GM21786 (cell line): Measurements from ENCODE around the gene S100A2.

Experiments
- ATAC-seq: cut with Tn5 transposase; IDR thresholded peaks from one replicate; pipeline ENCODE4 v1.9.1; 2021; ENCODE audit not compliant: unreplicated experiment

The S100A2 gene

DNA sequence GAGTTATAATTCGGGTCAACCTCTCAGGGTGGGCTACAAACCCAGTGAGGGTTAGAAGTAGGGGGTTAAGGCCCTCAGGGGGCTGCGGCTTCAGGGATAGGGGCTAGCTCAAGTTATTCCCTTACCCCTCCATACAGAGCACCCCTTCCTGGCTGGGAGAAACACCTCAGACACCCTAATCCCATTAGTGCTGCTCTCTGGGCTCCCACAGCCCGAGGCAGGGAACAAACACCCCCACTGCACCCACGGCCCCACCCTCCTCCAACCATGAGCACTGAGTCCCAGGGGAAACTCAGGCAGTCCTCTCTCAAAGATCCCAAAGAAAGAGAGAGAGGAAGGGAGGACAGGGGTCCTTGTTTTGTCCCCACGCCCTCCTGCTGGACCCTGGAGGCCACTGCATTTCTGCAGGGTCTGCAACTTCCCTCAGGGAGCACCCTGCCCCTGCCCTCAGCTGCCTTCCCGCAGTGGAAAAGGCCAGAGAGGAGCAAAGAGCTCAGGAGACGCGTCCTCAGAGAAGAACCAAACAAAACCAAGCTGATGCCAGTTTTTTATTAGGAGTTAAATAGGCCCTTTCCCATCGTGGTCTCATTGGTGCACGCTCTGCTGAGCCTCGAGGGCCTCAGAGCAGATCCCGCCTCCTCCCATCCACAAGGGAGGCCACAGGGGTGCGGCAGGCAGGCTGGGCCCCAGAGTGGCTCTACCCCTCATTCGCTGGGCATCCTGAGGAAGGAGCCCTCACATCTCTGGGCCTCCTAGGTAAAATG, 18.7 kb downstream of the S100A2 start:
- no peak for ATAC-seq

DNA sequence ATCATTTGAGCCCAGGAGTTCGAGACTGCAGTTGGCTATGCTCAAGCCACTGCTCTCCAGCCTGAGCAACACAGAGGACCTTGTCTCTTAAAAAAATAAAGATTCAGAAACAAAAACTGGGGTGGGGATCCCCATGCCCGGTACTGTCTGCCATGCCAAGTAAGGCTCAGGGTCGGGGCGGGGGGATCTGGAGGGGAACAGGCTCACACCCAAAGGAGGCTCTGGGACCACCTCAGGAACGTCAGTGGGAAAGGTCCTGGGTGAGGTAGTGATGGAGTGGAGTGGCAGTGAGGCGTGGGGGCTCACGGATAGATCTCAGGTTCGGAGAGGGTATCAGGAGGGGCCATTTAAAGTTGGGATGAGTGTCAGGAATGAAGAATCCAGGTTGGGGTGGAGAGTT, 19.3 kb downstream of the S100A2 start:
- ATAC-seq: no peak

DNA sequence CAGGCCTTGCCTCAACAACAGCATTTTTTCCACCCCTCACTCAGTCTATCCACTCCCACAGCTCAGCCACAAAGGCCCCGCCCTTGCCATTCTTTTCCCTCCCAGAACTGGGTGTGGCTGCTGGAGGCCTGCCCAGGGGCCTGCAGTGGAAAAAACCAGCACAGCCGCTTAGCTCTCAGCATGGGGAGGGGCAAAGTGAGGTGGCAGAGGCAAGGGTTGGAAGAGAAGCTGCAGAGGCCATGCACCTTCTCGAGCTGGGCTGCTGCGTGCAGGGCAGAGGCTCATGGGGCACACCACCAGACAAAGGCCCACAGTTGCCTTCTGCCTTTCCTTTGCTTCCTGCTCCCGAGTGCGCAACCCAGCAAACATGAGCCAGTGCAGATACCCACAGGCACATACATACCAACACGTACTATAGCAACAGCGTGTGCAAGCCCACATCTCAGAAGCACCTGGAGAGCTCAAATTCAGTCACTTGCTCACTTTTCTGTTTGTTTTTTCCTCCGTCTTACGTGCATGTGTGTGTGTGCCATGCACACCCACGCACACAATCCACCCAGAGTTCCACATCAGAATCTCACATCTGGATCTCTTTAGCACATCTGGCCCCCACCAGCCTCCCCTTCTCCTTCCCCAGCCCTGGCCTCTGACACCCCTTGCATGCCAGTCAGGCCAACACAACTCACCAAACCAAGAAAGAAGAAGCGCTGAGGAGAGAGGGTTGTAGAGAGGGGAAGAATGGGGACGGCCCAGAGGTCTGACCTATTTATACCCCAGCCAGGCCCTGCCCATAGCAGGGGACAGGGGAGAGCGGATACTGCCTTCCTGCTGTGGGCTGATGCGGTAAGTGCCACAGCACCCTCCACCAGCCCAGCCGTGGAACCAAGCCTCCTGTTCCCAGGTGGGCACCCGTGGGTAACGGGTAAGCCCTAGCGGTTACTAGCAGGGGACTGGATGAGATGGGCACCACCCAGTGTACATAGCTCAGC, 20.3 kb downstream of the S100A2 start, which contains the start of gene S100A4:
Gene S100A4, minus strand, starts transcription at position 740 of the 989 bp plus-strand sequence. CDS start 1,012 bp downstream, outside the sequence.
- ATAC-seq: peak; percentile 65

DNA sequence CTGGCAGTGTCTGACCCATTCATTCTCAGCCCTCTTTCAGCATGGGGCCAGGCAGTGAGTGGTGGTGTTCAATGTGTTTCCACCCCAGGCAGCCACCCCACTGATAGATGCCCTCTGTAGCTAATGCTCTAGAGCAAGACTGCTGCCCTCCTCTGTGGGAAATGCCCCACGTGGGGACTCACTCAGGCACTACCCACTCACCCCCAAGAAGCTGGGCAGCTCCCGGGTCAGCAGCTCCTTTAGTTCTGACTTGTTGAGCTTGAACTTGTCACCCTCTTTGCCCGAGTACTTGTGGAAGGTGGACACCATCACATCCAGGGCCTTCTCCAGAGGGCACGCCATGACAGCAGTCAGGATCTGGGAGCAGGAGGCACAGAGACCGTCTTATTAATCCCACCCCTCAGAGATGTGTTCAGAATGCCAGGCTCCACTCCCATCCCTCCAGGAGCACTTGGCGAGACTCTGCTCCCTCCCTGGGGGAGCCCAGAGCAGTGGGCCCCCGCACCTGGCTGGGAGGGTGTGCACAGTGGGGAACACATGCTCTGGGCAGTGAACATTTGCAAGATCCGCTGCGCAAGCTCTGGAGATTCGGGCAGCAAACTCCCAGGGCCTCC, 21.1 kb downstream of the S100A2 start:
- ATAC-seq: no peak

DNA sequence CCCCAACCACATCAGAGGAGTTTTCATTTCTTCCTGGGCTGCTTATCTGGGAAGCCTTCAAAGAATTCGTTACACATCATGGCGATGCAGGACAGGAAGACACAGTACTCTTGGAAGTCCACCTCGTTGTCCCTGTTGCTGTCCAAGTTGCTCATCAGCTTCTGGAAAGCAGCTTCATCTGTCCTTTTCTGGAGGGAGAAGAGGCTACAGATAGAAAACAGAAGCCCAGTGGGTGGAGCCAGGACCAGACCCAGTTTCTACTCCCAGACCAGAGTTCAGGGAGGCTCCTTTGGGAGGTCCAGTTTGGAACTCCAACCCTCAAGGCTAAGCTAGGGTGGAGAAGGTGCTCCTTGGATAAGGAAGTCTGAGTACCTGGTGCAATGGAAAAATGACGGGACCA, 21.9 kb downstream of the S100A2 start:
- no peak for ATAC-seq

DNA sequence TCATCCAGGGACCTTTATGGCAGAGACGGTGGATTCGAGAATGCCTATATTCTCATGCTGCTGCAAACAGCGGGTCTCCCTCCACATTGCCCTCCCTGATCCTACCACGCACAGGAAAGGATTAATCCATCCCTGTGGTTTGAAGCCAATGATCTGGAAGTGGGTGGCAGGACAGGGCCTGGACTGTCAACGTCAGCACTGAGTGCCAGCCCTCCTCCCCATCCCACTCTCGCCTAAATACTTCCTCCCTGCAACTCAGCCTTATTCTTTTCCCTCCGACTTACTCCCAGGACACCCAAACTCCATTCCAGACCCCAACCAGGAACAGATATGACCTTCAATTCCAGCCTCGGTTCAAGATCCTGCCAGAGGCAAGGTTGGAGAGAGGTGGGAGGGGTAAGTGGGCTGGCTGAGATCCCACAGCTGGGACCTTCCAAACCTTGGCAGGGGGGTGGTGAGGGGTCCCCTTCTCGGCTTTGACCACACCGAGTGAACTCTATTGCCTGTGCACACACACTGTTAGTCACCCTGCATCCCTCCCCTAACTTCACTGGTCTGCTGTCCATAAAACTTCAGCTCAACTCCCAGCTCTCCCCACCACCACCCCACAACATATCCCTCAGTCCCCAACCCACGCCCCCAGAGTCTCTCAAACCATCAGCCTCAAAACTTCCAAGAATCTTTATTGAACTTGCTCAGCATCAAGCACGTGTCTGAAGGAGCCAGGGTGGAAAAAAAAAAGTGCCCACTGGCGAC, 22.5 kb downstream of the S100A2 start:
- ATAC-seq: no peak

DNA sequence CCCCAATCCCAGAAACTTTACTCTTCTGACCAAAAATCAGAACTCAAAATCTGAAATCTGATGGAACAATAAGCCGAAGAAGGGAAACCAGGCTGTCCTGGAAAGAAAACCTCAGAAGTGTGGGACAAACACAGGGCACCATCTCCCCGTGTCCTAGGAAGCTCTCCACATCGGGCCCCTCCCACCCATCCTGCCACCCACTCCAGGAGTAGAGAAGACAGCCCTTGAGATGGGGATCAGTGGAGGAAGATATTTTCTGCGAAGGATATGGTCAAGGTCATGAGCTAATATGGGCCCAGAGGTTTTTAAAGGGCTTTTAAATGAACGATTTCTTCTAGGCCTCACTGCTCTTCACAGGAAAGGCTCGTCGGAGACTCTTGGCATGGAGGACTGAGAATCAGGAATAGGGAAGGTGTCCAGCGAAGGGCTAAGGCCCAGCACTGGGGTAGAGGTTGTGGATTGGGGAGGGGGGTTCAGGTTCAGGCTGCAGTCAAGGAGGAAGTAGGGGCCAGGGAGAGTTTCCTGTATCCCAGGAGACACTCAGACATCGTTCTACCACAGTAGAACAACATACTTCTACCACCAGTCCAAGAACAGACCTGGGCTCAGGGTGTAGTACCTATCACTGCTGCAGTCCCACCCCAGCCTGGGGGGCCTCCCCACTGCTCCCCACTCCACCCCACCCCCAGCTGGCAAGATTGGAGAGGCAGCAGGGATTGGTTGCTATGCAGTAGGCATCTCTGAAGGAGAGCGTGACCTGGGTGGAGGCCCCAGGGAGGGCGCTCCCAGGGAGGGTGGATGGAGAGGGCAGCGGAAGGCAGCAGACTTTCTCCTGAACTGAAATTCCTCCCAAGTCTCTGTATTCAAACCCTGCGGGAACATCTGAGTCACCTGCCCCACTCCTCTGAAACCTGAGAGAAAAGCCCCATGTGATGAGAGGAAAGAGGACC, 23.7 kb downstream of the S100A2 start:
- ATAC-seq: no peak

DNA sequence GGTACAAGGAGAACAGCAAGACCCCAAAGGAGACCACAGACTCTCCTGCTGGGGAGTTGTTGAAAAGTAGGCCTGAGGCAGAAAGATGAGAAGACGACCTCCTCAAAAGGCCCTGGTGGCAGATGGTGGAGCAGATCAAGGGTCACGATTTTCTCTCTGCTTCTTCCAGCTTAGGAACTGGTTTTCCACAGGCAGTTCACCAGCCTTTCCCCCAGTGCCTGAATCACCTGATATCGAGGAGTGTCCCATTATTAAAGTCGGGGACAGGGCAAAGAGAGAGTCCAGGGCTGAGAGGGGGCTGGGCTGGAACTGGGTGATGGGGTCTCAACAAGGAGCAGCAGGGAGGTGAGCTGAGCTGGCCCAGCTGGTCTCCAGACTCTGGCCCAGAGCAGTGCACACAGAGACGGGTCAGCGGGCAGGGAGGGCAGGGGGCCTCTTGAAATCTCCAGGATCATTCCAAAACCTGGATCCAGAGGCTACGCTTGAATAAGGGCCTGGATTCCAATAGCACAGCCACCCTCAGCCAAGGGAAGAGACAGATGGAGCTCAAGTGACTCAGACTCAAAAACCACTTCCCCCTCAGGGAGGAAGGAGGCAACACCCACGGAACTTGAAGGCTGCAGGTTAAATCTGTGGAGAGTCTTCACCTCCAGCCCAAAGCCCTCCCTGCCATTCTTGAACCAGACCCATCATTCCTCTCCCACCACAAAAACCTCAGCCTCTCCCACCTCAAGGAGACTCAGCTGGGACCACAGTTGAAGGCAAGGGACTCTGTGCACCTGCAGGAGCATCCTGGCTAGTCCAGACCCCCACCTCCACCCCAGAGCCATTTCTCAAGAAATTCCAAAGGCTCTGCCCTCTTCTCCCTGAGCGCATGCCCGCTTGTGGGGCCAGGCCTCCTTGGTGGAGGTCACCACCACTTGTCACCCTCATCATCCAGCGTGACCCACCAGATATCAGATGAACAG, 25.0 kb downstream of the S100A2 start, which contains the start of gene S100A5:
Gene S100A5, minus strand, starts transcription at position 541 of the 968 bp plus-strand sequence. CDS start 743 bp downstream, outside the sequence.
- ATAC-seq: no peak

DNA sequence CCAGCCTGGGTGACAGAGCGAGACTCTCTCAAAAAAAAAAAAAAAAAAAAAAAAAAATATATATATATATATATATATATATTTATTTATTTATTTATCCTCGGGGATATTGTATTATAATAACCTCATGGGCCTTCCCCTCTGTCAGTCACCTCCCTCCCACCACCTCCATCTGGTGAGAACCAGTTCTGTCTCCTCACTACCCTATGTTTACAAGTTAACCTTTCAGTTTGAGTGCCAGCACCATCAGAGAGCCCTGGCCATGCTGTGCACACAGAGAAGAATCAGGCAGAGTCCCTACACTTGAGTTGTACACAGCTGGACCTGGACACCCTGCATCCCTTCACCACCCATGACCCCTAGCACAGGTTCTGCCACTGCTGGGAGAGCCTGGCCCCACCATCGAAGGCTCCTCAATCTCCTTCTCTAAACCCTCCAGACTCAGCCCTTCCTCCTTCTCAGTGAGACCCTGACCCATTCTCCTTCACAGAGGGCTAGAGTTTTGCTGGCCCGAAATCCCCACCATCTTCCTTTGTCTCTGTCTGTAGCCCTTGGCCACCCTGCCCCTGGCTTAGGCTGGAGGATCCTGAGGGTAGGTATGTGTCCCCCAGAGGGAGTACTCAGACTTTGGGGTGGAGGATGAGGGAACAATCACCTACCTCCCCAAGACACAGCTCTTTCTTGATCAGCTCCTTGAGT, 26.1 kb downstream of the S100A2 start:
- ATAC-seq: no peak

DNA sequence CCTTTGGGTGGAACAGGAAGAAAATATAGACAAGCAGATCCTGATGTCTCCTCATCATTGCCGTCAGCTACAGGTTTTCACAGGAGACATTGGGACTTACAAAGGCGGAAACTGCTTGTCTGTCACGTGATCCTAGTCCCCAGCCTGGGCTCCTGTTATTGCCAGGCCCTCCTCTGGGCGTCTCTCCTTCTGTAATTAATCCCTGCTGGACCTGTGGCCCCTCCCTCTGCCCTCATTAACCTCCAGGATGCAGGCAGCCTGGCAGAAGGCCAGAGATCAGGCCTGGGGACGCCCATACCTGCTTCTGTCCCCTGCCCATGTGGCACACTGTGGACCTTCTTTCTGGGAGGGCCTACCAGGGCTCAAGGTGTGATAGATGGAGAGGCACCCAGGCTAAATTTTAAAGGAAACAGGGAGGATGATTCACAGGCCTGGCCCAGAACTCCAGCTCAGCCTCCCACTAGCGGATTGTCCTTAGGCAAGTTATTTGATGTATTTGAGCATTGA, 27.3 kb downstream of the S100A2 start:
- no peak for ATAC-seq

DNA sequence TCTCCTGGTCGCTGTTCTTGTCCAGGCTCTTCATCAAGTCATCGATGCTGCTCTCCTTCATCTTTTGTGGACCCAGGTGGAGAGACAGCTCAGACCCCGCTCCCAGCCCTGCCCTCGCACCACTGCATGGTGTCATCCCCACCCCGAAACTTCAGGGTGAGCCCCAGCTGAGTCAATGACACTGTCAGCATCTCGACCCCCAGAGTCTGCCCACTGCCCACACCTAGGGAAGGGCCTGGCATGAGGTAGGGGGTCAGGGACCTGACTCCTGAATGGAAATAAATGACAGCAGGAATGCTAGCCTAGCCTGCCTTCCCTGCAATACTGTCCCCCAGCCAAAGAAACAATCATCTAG, 28.3 kb downstream of the S100A2 start:
- ATAC-seq: no peak

DNA sequence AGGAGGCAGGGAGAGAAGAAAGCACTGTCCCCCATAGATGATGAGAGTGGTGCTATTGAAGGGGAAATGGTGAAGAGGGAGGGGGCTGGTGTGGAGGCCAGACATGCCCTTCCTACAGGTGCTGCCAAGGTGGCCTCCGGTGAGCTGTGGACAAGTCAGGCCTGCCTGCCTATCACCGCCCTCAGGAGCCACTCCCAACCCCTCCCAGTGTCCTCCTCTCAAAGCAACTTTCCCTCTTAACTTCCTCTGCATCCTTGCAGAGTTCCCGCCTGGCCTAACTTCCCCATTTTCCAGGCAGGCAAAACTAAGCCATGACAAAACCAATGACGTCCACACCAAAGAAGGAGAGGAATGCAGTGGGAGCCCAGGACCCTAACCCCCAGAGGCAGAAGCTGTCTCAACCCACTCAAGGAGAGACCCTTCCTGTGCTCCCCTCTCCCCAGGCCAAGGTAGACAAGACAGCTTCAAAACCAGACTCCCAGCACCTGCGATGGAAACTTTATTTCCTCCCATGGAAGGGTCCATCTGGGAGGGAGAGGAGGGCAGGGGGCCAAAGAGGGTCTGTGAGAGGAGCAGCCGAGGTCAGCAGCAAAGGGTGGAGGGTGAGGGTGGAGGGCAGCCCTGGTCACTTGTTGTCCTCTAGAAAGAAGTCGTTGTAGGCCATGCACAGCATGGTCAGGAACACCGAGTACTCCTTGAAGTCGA, 28.8 kb downstream of the S100A2 start:
- ATAC-seq: no peak

DNA sequence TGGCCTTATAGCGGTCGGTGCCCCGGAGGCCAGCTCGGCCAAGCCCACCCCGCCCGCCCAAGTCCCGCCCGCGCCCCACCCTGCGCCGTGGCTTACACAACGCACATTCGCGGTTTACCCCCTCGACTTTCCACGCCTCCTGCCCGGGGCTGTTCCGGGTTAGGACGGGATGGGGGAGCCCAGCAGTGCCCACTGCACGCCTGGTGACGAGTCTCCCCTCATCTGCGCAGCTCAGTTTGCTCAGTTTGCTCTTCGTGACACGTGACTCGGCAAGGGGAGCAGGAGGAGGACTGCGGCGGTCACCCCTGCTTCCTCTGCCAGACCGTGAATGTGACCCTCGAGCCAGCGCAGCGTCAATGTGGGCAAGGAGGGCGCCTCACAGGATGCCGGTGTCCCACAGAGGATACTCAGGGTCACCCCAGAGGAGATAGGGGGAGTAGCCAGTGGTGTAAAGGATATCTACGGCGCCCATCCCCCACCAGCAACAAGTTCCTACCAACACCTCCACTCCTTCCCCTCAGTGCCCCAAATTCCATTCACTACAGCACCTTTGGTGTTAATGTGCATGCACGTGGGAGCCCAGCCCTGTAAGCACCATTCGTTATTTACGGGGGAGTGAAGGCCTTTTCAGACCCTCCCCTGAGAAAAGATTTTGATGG, 29.5 kb downstream of the S100A2 start:
- ATAC-seq: no peak

DNA sequence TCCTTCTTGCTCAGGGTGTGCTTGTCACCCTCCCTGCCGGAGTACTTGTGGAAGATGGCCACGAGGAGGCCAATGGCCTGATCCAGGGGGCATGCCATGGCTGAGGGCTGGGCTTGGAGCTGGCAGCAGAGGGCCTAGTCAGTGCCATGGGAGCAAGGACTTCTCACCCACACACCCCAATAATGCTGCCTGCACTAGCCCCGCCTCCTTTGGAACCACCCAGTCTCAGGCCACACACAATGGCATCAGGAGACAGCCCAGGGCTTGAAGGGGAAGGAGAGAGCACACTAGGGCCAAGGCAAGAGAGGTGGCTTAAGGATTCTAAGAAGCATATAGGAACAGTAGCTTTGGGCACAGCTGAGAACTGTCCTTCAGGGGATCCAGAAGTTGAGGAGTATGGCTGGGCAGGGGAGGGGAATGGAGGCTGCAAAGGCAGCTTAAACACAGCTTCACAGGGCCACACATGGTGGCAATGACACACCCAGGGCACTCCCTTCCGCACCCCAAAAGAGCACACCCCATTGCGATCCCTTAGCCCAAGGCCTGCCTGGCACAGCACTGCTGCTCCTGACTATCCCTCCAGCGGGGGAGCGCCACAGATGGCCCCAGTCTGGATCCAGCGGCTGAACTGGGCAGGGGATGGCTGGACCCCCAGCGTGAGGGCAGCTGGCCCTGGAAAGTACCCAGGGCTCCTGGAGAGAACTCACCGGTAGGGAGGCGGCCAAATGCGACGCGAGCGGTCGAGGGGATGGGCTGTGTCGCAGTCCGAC, 30.2 kb downstream of the S100A2 start, which contains the start of gene S100A6:
Gene S100A6, minus strand, starts transcription at position 750 of the 770 bp plus-strand sequence. Its CDS starts 652 bp downstream, at position 98.
- ATAC-seq: no peak

DNA sequence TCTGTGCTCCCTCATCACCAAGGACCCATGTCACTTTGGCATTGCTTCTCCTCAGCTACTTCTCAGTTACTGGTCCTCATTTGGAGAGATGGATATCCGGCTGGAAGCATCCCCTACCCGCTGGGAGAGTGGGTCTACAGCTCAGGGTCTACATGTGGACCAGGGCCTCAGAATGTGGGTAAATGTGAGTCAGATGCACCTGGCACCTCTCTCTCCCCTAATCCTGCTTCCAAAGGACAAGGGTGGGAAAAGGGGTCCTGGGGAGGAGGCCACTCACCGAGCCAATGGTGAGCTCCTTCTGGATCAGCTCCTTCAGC, 30.8 kb downstream of the S100A2 start:
- ATAC-seq: no peak
